ENCODE data around the gene BORCS6. TPM values are rescaled to one million over a fixed set of nuclear protein-coding genes. Genes with fewer than 3 reads are reported as not detected.

The BORCS6 gene
- total RNA-seq, 4 donors from 2014 or later = 8.8 to 16.5 (median 13.4) TPM

- Histone ChIP-seq H3K36me3 (peaks cover 0 to 25% (median 7%) of the 10 kb centered on the region in 3 donors), H3K9me3 (no peaks in the 10 kb centered on the region), H3K27ac (peak overlapping the region; percentile 97 to 100 (median 99)), H3K4me1 (peaks cover 39 to 65% (median 47%) of the 10 kb centered on the region in 3 donors), H3K4me3 (peak overlapping the region in 2 of 4 donors; percentile 0 to 9), H3K27me3 (no peaks in the 10 kb centered on the region)
- DNase-seq = no peak
- TF ChIP-seq POLR2A (IDR thresholded peaks at IDR 0.05) (peak in 1 of 4 donors; percentile 41), CTCF (IDR thresholded peaks at IDR 0.05) (no peak)
- intact Hi-C loops (cut with DNase I) = no loop called here
- WGBS, 2 donors = 25% methylated on average over 5 to 11 of the region's 13 CpGs
Measured at GRCh38 chr17:8163978-8164814, 25.8 kb downstream of the BORCS6 start.

- peak overlapping the region; percentile 97 to 100 (median 99) for H3K27ac ChIP-seq
- no peak for TF ChIP-seq CTCF (IDR thresholded peaks at IDR 0.05)
- intact Hi-C loops (cut with DNase I) = no loop called here
- WGBS, 2 donors = 17 to 26% methylated on average over 5 to 14 of the region's 55 CpGs
- no peak for DNase-seq
- peaks cover 0 to 27% (median 7%) of the 10 kb centered on the region in 3 donors for H3K36me3 ChIP-seq
- peaks cover 44 to 74% (median 47%) of the 10 kb centered on the region in 3 donors for H3K4me1 ChIP-seq
- H3K4me3 ChIP-seq = peak overlapping the region; percentile 73 to 100 (median 89)
- no peaks in the 10 kb centered on the region for H3K9me3 ChIP-seq
- H3K27me3 ChIP-seq = no peaks in the 10 kb centered on the region
Measured at GRCh38 chr17:8162997-8163977, 26.7 kb downstream of the BORCS6 start.

GRCh38 chr17:8162233-8162996, 27.6 kb downstream of the BORCS6 start, which contains the start of gene VAMP2:
Gene VAMP2, minus strand, starts transcription at chr17:8162948. Its CDS starts 69 bp downstream, at chr17:8162879.
- intact Hi-C loops (cut with DNase I) = no loop called here
- peak within 1 kb of the TSS; percentile 73 to 100 (median 89) for H3K4me3 ChIP-seq
- WGBS, 2 donors = no CpG with 5 or more reads among the region's 75 CpGs
- DNase-seq = no peak
- peak in 2 of 6 experiments; percentile 6 to 34 for TF ChIP-seq CTCF (IDR thresholded peaks at IDR 0.05)
- TF ChIP-seq POLR2A (IDR thresholded peaks at IDR 0.05) = peak in 2 of 4 donors; percentile 76 to 95
- H3K27ac ChIP-seq = peak within 1 kb of the TSS; percentile 97 to 100 (median 99)
- H3K9me3 ChIP-seq = no peaks in the 10 kb centered on the region
- peaks cover 0 to 27% (median 7%) of the 10 kb centered on the region in 3 donors for H3K36me3 ChIP-seq
- H3K4me1 ChIP-seq = peaks cover 47 to 82% (median 51%) of the 10 kb centered on the region in 3 donors
- no peaks in the 10 kb centered on the region for H3K27me3 ChIP-seq

GRCh38 chr17:8161289-8162232, 28.4 kb downstream of the BORCS6 start:
- H3K27ac ChIP-seq = peak overlapping the region; percentile 97 to 100 (median 99)
- H3K4me3 ChIP-seq = peak overlapping the region; percentile 73 to 100 (median 89)
- intact Hi-C loops (cut with DNase I) = no loop called here
- no peaks in the 10 kb centered on the region for H3K9me3 ChIP-seq
- H3K4me1 ChIP-seq = peaks cover 43 to 87% (median 56%) of the 10 kb centered on the region in 3 donors
- TF ChIP-seq POLR2A (IDR thresholded peaks at IDR 0.05) = no peak
- no peak for TF ChIP-seq CTCF (IDR thresholded peaks at IDR 0.05)
- DNase-seq = no peak
- no peaks in the 10 kb centered on the region for H3K27me3 ChIP-seq
- peaks cover 0 to 27% (median 7%) of the 10 kb centered on the region in 3 donors for H3K36me3 ChIP-seq
- 41 to 64% methylated on average over 12 to 16 of the region's 19 CpGs for WGBS, 2 donors

Data from esophagus squamous epithelium (tissue), 5 donors.